Hematopoietic multipotent progenitor cell treated with erythropoietin and hydrocortisone succinate and interleukin-3 and kit ligand, for 6 days (in vitro differentiated cells): ENCODE results near the gene SKA3.

Source experiments
- DNase-seq: peaks from one replicate; pipeline ENCODE4 v3.0.0-alpha.2; 2015

The SKA3 gene

DNA sequence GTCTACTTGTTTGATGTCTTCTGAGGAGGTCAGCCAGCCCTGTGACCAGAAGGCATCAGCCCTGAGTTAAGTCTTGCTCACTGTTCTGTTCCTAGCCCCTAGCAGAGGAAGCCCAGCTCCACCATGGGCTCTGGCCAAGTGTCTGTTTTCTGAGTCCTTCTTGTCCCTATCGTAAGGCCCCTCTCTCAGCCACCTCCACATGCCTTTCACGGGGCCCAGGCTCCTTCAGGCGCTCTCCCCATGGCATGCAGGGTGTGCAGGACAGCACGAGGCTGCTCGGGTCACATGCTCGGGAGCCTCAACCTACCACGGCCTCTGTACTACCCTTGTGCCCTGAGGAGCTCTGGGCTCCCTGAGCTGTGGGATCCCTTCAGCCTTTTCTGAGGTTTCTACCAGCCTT lies 67.2 kb downstream of the SKA3 start:
- no peak for DNase-seq

DNA sequence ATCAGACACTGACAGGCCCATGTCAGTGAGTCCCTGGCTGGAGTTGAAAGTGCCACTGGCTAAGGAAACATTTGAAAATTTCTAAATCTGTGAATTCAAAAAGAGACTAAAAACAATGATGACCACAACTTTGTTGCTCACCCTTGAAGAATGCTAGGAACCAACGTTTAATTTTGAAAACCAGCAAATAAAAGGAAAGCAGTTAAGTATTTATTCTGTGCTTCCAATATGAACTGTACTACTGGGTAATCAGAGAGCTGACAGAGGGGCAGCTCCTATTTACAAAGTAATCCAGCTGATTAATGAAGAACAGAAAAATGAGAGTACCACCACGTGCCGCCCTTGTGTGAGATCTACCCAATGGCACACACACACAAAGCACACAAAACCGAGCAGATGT lies 70.3 kb downstream of the SKA3 start:
- no peak for DNase-seq

DNA sequence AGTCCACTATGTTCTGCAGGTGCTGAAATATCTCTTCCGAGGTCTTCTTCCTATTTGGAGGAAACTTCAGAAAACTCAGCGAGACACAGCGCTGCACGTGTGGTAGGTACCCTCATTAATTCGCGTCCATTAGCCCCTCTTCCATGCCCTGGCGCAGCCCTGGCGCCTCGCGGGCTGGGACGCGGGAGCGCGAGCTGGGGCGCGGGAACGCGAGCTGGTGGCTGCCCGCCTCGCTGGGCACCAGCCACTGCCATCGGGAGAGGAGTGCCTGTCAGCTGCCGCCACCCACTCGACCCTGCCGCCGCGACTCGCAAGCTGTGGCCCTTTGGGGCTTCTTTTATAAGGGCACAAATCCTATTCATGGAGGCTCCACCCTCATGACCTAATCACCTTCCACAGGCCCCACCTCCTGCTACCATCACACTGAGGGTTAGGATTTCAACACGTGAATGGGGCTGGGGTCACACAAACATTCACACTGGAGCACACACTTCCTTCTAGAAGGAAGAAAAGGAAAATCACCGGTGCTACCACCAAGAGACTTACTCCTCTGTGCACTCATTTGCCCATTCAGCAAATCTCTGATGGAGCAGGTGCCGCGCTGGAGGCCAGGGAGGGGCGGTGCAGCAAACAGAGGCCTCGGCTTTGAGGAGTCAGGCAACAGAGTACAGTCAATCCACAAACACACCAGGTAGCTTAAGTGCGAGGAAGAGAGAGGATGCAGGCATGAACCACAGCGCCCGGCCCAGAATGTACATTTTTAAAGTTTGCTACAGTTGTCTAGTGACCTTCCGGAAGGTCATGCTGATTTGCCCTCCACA lies 71.9 kb downstream of the SKA3 start:
- no peak for DNase-seq
